ENCODE results near the gene TFDP1. TPM values are rescaled to one million over a fixed set of nuclear protein-coding genes. Genes with fewer than 3 reads are reported as not detected.
A peak's percentile ranks its signal among the peaks of the same experiment; 100 is the strongest.

TFDP1 gene, protein sequence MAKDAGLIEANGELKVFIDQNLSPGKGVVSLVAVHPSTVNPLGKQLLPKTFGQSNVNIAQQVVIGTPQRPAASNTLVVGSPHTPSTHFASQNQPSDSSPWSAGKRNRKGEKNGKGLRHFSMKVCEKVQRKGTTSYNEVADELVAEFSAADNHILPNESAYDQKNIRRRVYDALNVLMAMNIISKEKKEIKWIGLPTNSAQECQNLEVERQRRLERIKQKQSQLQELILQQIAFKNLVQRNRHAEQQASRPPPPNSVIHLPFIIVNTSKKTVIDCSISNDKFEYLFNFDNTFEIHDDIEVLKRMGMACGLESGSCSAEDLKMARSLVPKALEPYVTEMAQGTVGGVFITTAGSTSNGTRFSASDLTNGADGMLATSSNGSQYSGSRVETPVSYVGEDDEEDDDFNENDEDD
- 10 to 100 TPM; 48.3 to 57.1 TPM for total RNA-seq
- long read RNA-seq, partial matches to known transcripts: 4 of 21 reads
- long read RNA-seq, other reads (novel, unspliced or antisense): 14 of 21 reads

DNA sequence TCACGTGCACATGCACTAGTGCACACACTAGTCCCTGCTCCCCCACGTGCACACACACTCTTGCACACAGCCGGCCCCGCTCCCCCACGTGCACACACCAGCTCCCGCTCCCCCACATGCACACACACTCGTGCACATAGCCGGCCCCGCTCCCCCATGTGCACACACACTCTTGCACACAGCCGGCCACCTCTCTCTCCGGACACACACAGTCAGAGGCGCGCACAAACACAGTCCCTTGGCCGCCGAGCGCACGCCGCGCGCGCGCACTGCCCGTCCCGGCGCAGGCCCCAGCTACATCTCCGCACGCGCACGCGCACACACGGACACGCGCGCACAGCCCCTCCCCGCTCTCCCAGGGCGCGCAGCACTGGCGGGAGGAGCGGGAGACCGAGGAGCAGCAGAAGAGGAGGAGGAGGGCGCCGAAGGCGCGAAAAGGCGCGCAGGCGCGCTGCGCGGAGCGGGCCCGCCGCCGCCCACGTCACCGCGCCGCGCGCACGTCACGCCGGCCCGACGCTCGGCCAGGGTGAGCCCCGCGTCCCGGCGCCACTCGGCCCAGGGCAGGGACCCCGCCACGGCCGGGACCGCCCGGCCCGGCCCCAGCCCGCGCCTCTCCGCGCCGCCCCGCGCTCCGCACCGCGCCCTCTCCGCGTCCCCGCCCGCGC, at the start of gene TFDP1:
Gene TFDP1, plus strand, starts transcription at position 549 of the 665 bp plus-strand sequence. CDS start 1,085 bp downstream, outside the sequence.
- intact Hi-C loops (cut with DNase I): no loop called here
- DNase-seq: peak; percentile 76
- peak; percentile 94 to 96 for ATAC-seq

DNA sequence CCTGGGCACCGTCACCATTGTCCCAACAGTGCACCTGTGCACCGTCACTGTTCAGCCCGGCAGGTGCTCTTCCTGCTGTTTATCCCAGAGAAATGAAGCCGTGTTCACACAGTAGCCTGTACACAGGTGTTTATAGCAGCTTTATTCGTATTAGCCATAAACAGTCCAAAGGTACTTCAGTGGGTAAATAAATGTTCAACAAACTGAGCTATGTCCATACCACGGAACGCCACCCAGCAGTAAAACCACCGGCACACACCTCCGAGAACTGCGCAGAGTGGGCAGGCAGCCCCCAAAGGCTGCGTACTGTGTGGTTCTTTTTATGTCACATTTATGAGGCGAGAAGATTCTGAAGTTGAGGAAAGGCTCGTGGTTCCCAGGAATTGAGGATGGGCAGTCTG, 49.2 kb upstream of the TFDP1 start:
- no peak for DNase-seq
- intact Hi-C loops (cut with DNase I): no loop called here
- no peak for ATAC-seq

DNA sequence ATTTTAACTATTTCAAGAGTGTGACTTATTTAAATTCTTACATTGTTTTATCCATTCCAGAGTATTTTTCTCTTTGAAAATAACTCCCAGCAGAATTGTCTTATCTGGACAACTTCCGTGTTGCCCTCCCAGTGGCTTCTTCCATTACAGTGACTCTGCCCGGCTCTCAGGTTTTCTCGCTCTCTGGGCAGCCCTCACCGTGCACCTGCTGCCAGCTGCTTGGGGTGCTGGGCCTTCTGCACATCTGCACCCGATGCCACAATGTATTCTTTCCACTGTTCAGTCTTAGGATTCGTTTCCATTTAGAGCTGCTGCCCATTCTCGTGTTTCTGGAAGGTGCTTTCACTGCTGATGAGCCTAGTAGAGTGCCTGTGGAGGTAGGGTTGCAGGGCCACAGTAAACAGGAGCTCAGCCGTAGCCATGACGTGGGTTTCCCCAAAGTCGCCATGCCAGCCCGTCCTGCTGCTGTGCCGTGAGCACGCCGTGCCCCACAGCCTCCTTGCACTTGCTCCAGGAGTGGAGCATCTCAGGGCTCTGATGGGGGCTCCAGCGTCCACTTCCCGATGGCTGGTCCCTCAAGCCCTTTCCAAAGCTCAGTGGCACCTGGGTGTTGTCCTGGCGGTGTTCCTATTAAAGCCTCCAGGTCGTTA, 48.0 kb upstream of the TFDP1 start:
- intact Hi-C loops (cut with DNase I): no loop called here
- DNase-seq (no peak), ATAC-seq (no peak)

- intact Hi-C loops (cut with DNase I): no loop called here
- DNase-seq (no peak), ATAC-seq (no peak)
Observed at GRCh38 chr13:113537205-113537604, 47.3 kb upstream of the TFDP1 start.

DNA sequence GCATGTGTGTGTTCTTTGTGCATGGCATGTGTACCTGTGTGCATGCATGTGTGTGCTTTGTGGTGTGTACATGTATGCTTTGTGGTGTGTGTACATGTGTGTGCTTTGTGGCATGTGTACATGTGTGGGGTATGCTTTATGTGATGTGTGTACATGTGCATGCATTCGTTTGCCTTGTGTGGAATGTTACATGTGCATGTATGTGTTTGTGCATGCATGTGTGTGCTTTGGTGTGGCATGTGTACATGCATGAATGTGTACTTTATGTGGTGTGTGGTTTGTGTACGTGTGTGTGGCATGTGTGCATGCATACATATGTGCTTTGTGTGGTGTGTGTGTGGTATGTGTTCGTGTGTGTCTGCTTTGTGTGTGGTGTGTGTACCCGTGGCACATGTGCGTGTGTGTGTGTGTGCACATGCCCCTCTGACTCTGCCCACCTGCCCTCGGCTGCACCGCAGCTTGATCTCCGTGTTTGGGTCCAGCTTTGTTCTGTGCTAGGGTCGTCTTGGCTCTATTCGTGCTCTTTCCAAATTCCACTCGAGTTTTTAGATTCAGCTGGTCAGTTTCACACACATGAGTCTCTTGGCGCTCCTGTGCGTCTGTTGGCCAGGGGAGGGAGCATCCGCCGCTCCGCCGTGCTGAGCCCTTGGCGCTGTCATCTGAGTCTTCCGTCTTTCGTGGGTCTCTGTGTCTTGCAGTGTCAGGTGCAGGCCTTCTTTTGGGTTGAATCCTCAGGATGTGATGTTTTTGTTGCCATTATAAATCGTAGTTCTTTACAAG, 46.5 kb upstream of the TFDP1 start:
- DNase-seq (no peak), ATAC-seq (no peak)
- intact Hi-C loops (cut with DNase I): no loop called here

DNA sequence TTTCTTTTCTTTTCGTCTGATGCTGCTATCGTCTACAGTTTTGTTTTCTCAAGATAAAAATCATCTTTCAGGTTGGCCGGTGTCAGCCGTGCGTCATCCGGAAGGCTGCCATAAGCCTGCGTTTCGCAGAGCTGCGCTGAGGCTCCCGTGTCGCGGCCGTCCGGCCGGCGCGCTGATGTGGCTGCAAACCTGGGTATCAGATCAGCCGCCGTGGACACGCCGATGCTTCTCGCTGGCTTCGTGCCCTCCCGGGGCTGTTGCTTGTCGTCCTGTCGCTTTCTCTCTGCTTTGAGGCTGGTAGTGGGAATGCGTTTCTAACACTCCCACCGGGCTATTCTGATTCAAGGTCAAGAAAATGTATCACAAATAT, 45.9 kb upstream of the TFDP1 start:
- ATAC-seq (no peak), DNase-seq (no peak)
- intact Hi-C loops (cut with DNase I): no loop called here

GRCh38 chr13:113539176-113539575, 45.4 kb upstream of the TFDP1 start:
- intact Hi-C loops (cut with DNase I): no loop called here
- ATAC-seq (no peak), DNase-seq (no peak)

DNA sequence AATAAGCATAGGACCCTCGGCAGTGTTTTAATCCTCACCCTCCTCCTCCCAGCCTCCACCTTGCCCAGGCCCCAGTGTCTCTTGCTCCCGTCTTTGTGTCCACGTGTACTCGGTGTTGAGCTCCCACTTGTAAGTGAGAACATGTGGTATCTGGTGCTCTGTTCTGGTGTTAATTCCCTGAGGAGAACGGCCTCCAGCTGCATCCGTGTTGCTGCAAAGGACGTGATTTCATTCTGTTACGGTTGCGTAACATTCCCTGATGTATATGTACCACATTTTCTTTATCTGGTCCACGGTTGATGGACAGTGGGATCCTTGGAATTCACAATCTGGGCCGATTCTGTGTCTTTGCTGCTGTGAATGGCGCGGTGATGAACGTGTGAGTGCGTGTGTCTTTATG, 44.7 kb upstream of the TFDP1 start:
- ATAC-seq (no peak), DNase-seq (no peak)
- intact Hi-C loops (cut with DNase I): no loop called here

- ATAC-seq: no peak
- no peak for DNase-seq
- intact Hi-C loops (cut with DNase I): no loop called here
Observed at GRCh38 chr13:113540523-113540922, 44.0 kb upstream of the TFDP1 start.

DNA sequence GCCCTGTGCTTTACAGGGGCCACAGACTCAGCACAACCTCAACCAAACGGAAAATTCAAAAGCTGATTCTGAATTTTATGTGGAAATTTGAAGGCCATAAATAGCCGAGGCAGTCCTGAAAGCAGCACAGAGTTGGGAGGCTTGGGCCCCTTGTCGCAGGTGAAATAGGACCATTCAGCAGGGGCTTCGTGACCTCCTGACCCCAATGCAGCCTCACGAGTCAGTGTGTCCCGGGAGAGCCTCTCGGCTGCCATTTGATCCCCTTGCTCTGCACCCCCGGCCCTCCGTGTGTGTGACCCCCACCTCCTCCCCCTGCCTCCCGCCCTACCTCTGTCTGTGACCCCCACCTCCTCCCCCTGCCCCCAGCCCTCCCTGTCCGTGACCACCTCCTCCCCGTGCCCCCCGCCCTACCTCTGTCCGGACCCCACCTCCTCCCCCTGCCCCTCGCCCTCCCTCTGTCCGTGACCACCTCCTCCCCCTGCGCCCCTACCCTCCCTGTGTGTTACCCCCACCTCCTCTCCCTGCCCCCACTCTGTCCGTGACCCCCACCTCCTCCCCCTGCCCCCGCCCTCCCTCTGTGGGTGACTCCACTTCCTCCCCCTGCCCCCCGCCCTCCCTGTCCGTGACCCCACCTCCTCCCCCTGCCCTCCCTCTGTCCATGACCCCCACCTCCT, 41.7 kb upstream of the TFDP1 start:
- DNase-seq: no peak
- ATAC-seq: no peak
- intact Hi-C loops (cut with DNase I): no loop called here

DNA sequence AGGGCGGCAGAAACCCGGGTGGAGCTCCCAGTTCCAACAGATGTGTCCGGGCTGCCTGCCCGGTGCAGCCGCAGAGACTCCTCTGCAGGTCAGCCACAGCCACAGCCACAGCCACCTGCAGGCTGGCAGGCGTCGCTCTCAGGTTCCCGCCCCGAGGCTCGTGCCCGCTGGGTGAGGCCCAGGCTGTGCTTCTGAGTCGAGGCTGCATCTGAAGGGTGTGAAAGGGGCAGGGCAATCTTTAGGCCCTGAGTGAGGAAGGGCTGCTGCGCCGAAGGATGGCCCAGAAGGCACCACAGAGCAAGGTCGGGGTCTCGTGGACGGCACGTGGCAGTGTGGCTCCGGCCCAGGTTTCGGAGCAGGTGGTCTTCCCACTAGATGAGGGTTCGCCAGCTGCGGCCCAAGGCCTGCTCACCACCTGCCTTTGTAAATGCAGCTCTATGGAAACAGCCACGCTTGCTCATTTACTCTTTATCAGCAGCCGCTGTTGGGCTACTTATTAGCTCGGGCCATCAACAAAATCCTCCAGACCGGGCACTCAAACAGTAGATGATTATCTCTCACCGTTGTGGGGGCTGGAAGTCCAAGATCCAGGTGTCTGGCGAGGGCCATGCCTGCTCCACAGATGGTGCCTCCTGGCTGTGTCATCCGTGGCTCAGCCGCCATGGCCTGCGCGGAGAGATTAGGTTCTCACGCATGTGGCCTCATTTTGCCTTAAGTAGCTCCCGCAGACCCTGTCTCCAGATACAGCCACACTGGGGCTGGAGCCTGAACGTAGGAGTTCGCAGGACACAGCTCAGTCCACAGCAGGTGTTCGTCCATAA, 40.3 kb upstream of the TFDP1 start:
- ATAC-seq: no peak
- no peak for DNase-seq
- intact Hi-C loops (cut with DNase I): no loop called here

DNA sequence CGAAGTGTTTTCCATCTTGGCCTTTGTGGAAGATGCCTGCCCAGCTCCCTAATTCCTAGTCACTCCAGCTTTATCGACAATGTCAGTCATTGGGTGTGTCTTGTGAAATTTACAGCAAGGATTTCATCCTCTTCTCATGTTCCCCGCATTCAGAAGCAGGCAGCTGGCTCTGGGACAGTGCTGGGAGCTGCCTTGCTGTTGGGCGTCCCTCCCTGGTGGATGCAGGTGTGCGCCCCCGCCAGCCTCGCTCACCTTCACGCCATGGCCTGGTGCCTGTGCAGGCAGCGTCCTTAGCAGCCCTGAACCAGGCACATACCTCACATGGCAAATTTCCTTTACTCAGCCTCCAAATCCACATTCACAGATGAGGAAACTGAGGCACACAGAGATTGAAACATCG, 39.7 kb upstream of the TFDP1 start:
- no peak for DNase-seq

GRCh38 chr13:113545455-113545930, 39.1 kb upstream of the TFDP1 start:
- intact Hi-C loops (cut with DNase I): no loop called here
- ATAC-seq (peak; percentile 15 to 28), DNase-seq (no peak)

More for the DNA sequence above, 39.7 kb upstream of the TFDP1 start:
- ATAC-seq: no peak
- intact Hi-C loops (cut with DNase I): no loop called here

DNA sequence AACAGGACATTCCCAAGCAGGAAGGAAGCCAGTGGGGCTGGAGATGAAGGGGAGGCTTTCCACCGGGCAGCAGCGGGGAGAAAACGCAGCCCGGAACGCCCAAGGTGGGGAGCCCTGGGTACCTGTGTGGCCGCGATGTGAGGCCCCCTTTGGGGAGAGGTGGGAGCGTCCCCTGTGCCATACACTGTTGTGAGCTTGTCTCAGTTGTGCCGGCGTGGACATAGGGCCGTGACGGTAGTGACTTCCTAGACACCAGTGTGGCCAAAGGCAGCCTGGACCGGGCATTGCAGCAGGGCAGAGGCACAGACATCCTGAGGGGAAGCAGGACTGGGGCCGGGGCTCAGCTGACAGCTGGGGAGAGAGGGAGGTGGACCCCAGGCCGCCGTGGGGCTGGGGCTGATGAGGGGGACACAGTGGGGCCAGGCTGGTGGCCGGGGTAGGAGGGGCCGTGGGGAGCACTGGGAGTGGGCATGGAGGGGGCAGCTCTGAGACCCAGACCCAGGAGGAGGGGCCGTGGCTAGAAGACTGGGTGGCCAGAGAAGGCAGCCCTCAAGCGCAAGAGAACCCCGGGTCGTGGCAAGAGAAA, 38.5 kb upstream of the TFDP1 start:
- no peak for DNase-seq

DNA sequence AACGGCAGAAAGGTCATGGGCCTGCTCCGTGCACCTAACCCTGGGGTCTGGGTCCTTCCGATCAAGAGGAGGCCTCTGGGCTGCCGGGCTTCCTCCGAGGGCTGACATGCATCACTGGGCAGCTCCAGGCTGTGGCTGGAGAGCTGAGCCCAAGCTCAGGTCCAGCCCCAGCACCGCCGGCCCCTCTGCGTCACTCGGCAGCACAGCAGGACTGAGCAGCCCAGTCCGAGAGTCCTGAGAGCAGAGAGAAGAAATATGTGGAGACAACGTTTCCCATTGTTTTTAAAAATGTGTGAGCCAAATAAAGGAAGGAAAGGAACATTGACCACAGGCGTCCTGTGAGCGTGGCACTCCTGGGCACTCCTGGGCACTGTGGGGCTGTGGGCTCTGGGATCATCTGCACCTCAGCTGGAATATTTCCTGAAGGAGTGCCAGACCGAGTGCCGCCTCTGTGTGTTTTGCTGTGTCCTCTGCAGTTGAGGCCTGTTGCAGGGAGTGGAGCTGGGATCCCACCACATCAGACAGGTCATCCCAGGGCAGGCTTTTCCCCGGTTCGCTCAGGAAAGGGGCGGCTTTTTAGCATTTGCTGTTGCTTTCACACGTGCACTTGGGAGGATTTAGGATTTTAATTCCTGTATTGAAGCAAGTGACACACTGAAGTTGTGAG, 37.8 kb upstream of the TFDP1 start:
- DNase-seq (peak; percentile 58), ATAC-seq (peak; percentile 81 to 83)
- intact Hi-C loops (cut with DNase I): no loop called here

More for the DNA sequence above, 38.5 kb upstream of the TFDP1 start:
- ATAC-seq: peak in 1 of 2 donors; percentile 5
- intact Hi-C loops (cut with DNase I): no loop called here

DNA sequence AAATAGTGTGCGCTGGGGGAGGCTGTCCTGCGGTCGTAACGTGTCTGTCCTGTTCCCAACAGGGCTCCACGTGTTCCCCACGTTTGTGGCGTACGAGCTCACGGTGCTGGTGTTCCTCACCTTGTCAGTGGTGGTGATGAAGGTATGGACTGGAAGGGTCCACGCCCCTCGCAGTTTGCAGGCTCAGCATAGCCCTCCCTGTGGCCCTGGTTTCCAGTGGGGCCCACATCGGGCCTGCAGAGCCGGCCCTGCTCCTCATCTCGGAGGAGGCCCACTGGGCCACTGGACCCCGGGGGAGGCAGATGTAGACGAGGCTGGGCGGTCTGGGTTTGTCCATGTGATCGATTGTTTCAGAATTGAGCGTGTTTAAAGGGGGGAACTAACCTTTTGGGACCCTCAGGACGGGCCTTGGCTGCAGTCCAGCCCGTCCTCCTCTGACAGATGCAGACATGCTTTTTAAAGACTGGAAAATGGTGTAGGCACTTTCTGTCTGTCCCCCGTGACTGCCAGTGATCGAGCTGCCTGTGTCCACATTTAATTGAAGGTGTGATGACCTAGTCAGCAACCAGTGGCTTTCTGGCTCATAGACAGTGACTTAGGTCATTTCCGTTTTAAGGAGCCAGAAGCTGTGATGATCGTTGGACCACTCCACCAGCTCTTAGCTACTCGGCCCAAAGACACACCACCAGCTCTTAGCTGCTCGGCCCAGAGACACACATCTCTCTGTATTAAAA, 37.1 kb upstream of the TFDP1 start:
- DNase-seq: no peak
- intact Hi-C loops (cut with DNase I): no loop called here
- peak; percentile 61 to 66 for ATAC-seq

Measured in left cardiac atrium (tissue), 4 donors.